Endothelial cell of umbilical vein (primary cell): ENCODE measurements around the gene MED8. TPM values are rescaled to one million over a fixed set of nuclear protein-coding genes. Genes with fewer than 3 reads are reported as not detected.

Source experiments
- BruUV-seq: library from RNA; stranded (reverse); fragments of 400-500 nt; replicated peaks from 2 replicates; lab custom pipeline; 2021; lab: Mats Ljungman, UMichigan
- CTCF ChIA-PET: fragments of 300-600, 350-600 bp; sonication (Branson Sonifier 250); formaldehyde crosslinking; loops from one replicate; lab custom pipeline; 2021; ENCODE audit warnings: antibody characterized with exemption, inconsistent platforms; lab: Charles Lee
- POLR2A ChIA-PET: fragments of 300-600, 350-600 bp; sonication (Branson Sonifier 250); formaldehyde crosslinking; loops from one replicate; lab custom pipeline; 2021; ENCODE audit warnings: antibody characterized with exemption, inconsistent platforms; lab: Charles Lee
- DNase-seq: peaks from one replicate; pipeline ENCODE4 v3.0.0-alpha.2; 2011; ENCODE audit warnings: low read depth, low spot score
- FAIRE-seq: peaks from 2 replicates; lab custom pipeline; 2011; peaks lifted over from hg19 to GRCh38; lab: Jason Lieb, UNC
- H2AFZ ChIP-seq: 2 replicates; pipeline ENCODE4 v1.6.0; 2012; ENCODE audit warnings: low read depth, low read length, control low read depth, inconsistent platforms
- H3K27ac ChIP-seq: 2 replicates; pipeline ENCODE4 v1.5.1; 2011; ENCODE audit warnings: low read depth, mild to moderate bottlenecking, control low read depth, low read length, moderate library complexity; ENCODE audit not compliant: insufficient read depth
- H3K27me3 ChIP-seq, 2 experiments: 2 replicates each; pipeline versions ENCODE4 v1.6.0 to v1.6.1; 2011; ENCODE audit warnings: low read length in 2 of 2, mixed read lengths in 1 of 2; ENCODE audit not compliant: control insufficient read depth in 2 of 2, insufficient read depth in 2 of 2
- H3K36me3 ChIP-seq, 2 experiments: 2 replicates in 1 of 2; 3 replicates in 1 of 2; pipeline ENCODE4 v1.5.1; 2011; ENCODE audit warnings: low read length in 2 of 2, mild to moderate bottlenecking in 1 of 2, moderate library complexity in 1 of 2; ENCODE audit not compliant: control insufficient read depth in 2 of 2, insufficient read depth in 2 of 2; ENCODE audit errors: extremely low read depth in 1 of 2
- H3K4me1 ChIP-seq: 3 replicates; pipeline ENCODE4 v1.5.1; 2011; ENCODE audit warnings: mild to moderate bottlenecking, low read length; ENCODE audit not compliant: control insufficient read depth, insufficient read depth; ENCODE audit errors: extremely low read depth
- H3K4me2 ChIP-seq: 2 replicates; pipeline ENCODE4 v1.6.1; 2011; ENCODE audit warnings: low read length, control low read depth, mixed read lengths; ENCODE audit not compliant: insufficient read depth
- H3K4me3 ChIP-seq, 3 experiments: fragments of 200-600 bp in 1 of 3; sonication (generic), shearing (Covaris generic) in 1 of 3; replicated peaks in 1 of 3; 2 replicates each; pipeline ENCODE4 v1.5.1; 2011 to 2016; ENCODE audit warnings: control low read depth in 3 of 3, low read length in 3 of 3, mild to moderate bottlenecking in 2 of 3, inconsistent platforms in 1 of 3, low read depth in 1 of 3, moderate library complexity in 1 of 3; ENCODE audit not compliant: insufficient read depth in 1 of 3
- H3K79me2 ChIP-seq: 2 replicates; pipeline ENCODE4 v1.6.0; 2012; ENCODE audit warnings: low read length, inconsistent platforms; ENCODE audit not compliant: control insufficient read depth, insufficient read depth
- H3K9ac ChIP-seq: replicated peaks from 2 replicates; pipeline ENCODE3; 2011; ENCODE audit warnings: low read length, control low read depth; ENCODE audit not compliant: insufficient read depth; ENCODE audit errors: extremely low read depth
- H3K9me1 ChIP-seq: replicated peaks from 3 replicates; pipeline ENCODE4 v1.6.0; 2011; ENCODE audit warnings: mild to moderate bottlenecking, low read length; ENCODE audit not compliant: control insufficient read depth, insufficient read depth; ENCODE audit errors: extremely low read depth
- H3K9me3 ChIP-seq: replicated peaks from 2 replicates; pipeline ENCODE4 v1.5.1; 2012; ENCODE audit warnings: low read length, inconsistent platforms; ENCODE audit not compliant: control insufficient read depth, insufficient read depth
- H4K20me1 ChIP-seq: replicated peaks from 2 replicates; pipeline ENCODE3; 2011; ENCODE audit warnings: mild to moderate bottlenecking, low read length; ENCODE audit not compliant: control insufficient read depth, insufficient read depth; ENCODE audit errors: extremely low read depth
- EZH2 ChIP-seq: IDR thresholded peaks from 2 replicates; pipeline ENCODE4 v1.6.1; 2012; ENCODE audit warnings: borderline replicate concordance, low read depth, mild to moderate bottlenecking, moderate library complexity, low read length, inconsistent platforms; ENCODE audit not compliant: severe bottlenecking
- FOS ChIP-seq: IDR thresholded peaks from 2 replicates; pipeline ENCODE4 v1.6.1; 2011; ENCODE audit warnings: mild to moderate bottlenecking, low read length, moderate library complexity, borderline replicate concordance; ENCODE audit not compliant: insufficient read depth
- GATA2 ChIP-seq: IDR thresholded peaks from 2 replicates; pipeline ENCODE4 v1.7.0; 2011; ENCODE audit warnings: low read depth, mild to moderate bottlenecking, moderate library complexity, mixed read lengths, low read length; ENCODE audit not compliant: insufficient read length, insufficient read depth
- JUN ChIP-seq: IDR thresholded peaks from 2 replicates; pipeline ENCODE4 v1.6.1; 2011; ENCODE audit warnings: borderline replicate concordance, low read depth; ENCODE audit not compliant: insufficient read length, insufficient read depth
- MYC ChIP-seq: IDR thresholded peaks from one replicate; pipeline ENCODE4 v1.6.1; 2011; ENCODE audit warnings: mild to moderate bottlenecking, low read depth, low read length
- POLR2A ChIP-seq: IDR thresholded peaks from 2 replicates; pipeline ENCODE4 v1.6.1; 2012; ENCODE audit warnings: low read depth, mild to moderate bottlenecking, control low read depth, low read length
- POLR2AphosphoS5 ChIP-seq: IDR thresholded peaks from 2 replicates; pipeline ENCODE4 v1.6.1; 2012; ENCODE audit warnings: low read depth, mild to moderate bottlenecking, control low read depth, low read length, moderate library complexity; ENCODE audit not compliant: insufficient read depth
- dilution Hi-C: fragments of 300-500 bp; cut with MboI; formaldehyde crosslinking; loops from one replicate; pipeline ENCODE4 v1.15.0; 2019; ENCODE audit warnings: low sequenced_read_pairs; ENCODE audit not compliant: extremely low pct_ligation_motif_present
- intact Hi-C: fragments of 100-400 bp; cut with micrococcal nuclease; formaldehyde crosslinking; loops from one replicate; pipeline ENCODE4 v1.10.0; 2022
- polyA plus RNA-seq, 4 experiments: library from polyadenylated mRNA; depleted of rRNA in 3 of 4; stranded (reverse) in 3 of 4; unstranded in 1 of 4; fragments of >200 nt; gene quantifications; 2 replicates each; pipeline versions ENCODE4 v1.2.1 to v1.2.3, GENCODE V29; 2011 to 2012; ENCODE audit warnings: missing spikeins in 1 of 4
- total RNA-seq: library from RNA; stranded (reverse); gene quantifications from 2 replicates; pipeline ENCODE4 v1.2.3, GENCODE V29; 2021
- TF ChIP-seq, protein P1 (sequence below): IDR thresholded peaks from 2 replicates; pipeline ENCODE4 v1.6.1; 2011; ENCODE audit not compliant: insufficient read depth, insufficient read length
- TF ChIP-seq, protein P2 (sequence below), 2 donors: IDR thresholded peaks; 1 replicate in 1 of 2; 2 replicates in 1 of 2; pipeline ENCODE4 v1.5.1; 2011; ENCODE audit warnings: low read length in 2 of 2, mild to moderate bottlenecking in 2 of 2, moderate library complexity in 2 of 2, control low read depth in 1 of 2, inconsistent platforms in 1 of 2, low read depth in 1 of 2; ENCODE audit not compliant: insufficient read depth in 1 of 2; ENCODE audit errors: extremely low read depth in 1 of 2

Gene MED8
- total and polyA plus RNA-seq, 2 donors (not counting 3 experiments of a cell fraction or from before 2014, with no cell fraction given): 19.6 to 45.6 TPM

DNA sequence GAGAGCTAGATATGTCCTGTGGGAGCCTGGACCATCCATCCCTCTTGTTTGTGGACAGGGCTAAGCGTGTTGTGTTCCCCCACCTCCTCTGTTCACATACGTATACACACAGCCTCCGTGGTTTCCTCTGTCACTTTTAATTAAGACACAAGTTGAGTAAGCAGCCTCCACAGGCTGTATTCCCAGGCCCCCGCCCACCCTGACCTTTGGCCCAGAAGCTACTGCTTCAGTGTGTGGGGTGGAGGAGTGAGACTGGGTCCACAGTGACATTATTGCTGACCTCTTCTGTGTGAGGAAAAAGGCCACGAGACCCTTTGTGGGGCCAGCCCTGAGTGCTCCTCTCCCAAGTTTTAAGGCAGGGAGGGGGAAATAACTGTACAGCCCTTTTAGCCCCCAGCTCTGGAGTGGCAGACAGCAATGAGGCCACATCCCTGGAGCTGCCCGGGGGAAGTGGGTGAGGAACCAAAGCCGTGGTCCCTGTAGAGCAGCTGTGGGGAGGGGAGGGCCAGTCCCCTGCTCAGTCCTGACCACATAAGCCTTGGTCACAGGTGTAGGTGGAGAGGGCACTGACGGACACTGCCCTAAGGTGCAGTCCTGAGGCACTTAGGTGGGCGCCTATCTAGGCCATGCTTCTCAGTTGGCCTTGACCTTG lies 26.2 kb downstream of the MED8 start:
- FAIRE-seq (no peak), DNase-seq (no peak)
- intact Hi-C loops: no loop called here
- Histone ChIP-seq H3K27me3 (no peaks in the 10 kb centered on the region), H3K4me2 (no peak overlapping the region), H3K36me3 (peaks cover 15 to 22% of the 10 kb centered on the region in 2 experiments), H3K4me3 (no peak overlapping the region), H3K27ac (no peak overlapping the region), H4K20me1 (no peaks in the 10 kb centered on the region), H3K9ac (no peak overlapping the region), H2AFZ (no peak overlapping the region), H3K9me3 (no peaks in the 10 kb centered on the region), H3K9me1 (no peaks in the 10 kb centered on the region), H3K79me2 (peaks cover 69% of the 10 kb centered on the region), H3K4me1 (peaks cover 44% of the 10 kb centered on the region)
- dilution Hi-C loops: no loop called here
- ChIA-PET POLR2A (no interaction called here), CTCF (no interaction called here)
- BruUV-seq: no TSS peak
- TF ChIP-seq POLR2A: no peak
- no peak for TF ChIP-seq POLR2AphosphoS5
- TF ChIP-seq MYC: no peak
- no peak for TF ChIP-seq FOS
- TF ChIP-seq JUN: no peak
- TF ChIP-seq GATA2: no peak
- TF ChIP-seq, protein P1, sequence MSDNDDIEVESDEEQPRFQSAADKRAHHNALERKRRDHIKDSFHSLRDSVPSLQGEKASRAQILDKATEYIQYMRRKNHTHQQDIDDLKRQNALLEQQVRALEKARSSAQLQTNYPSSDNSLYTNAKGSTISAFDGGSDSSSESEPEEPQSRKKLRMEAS: no peak
- TF ChIP-seq, protein P2, sequence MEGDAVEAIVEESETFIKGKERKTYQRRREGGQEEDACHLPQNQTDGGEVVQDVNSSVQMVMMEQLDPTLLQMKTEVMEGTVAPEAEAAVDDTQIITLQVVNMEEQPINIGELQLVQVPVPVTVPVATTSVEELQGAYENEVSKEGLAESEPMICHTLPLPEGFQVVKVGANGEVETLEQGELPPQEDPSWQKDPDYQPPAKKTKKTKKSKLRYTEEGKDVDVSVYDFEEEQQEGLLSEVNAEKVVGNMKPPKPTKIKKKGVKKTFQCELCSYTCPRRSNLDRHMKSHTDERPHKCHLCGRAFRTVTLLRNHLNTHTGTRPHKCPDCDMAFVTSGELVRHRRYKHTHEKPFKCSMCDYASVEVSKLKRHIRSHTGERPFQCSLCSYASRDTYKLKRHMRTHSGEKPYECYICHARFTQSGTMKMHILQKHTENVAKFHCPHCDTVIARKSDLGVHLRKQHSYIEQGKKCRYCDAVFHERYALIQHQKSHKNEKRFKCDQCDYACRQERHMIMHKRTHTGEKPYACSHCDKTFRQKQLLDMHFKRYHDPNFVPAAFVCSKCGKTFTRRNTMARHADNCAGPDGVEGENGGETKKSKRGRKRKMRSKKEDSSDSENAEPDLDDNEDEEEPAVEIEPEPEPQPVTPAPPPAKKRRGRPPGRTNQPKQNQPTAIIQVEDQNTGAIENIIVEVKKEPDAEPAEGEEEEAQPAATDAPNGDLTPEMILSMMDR (IDR thresholded peaks at IDR 0.05; ENCODE audit: extremely low read depth in 1 of 2, insufficient read depth in 1 of 2, low read depth in 1 of 2, low read length in 2 of 2): no peak
- TF ChIP-seq EZH2: no peak
